GM21576 (cell line): ENCODE measurements around the gene GSX1.

Experiments used
- ATAC-seq: cut with Tn5 transposase; IDR thresholded peaks from one replicate; pipeline ENCODE4 v1.9.1; 2021; ENCODE audit warnings: mild to moderate bottlenecking, moderate library complexity; ENCODE audit not compliant: unreplicated experiment

GSX1 gene

GRCh38 chr13:27826379-27827353 is 34.4 kb downstream of the GSX1 start:
- ATAC-seq = no peak

GRCh38 chr13:27827646-27828045 is 35.4 kb downstream of the GSX1 start:
- no peak for ATAC-seq

GRCh38 chr13:27830010-27830409 is 37.7 kb downstream of the GSX1 start:
- no peak for ATAC-seq

GRCh38 chr13:27833206-27833605 is 40.9 kb downstream of the GSX1 start:
- ATAC-seq = no peak

GRCh38 chr13:27834095-27834494 is 41.8 kb downstream of the GSX1 start:
- no peak for ATAC-seq

GRCh38 chr13:27835799-27836198 is 43.5 kb downstream of the GSX1 start:
- no peak for ATAC-seq

GRCh38 chr13:27839809-27840467 is 47.7 kb downstream of the GSX1 start:
- ATAC-seq = no peak

- no peak for ATAC-seq
Measured at GRCh38 chr13:27842571-27842970, 50.3 kb downstream of the GSX1 start.
